Measurements from ENCODE around the gene TMEM156. TPM values are rescaled to one million over a fixed set of nuclear protein-coding genes. Genes with fewer than 3 reads are reported as not detected.
"Not testable (repeated sequence)": the region's sequence is repeated elsewhere in the genome, so short reads cannot be mapped to it uniquely, and the experiment has no call there.

The TMEM156 gene
- total RNA-seq, 1 donor from 2014 or later = not detected

- Mint-ChIP-seq H3K4me1 (ENCODE audit: low read depth, unreplicated experiment) (no peaks in the 10 kb centered on the region), H3K27me3 (ENCODE audit: unreplicated experiment) (no peaks in the 10 kb centered on the region), H3K4me3 (ENCODE audit: unreplicated experiment) (no peak overlapping the region), H3K36me3 (ENCODE audit: unreplicated experiment) (no peaks in the 10 kb centered on the region), H3K9me3 (ENCODE audit: unreplicated experiment) (no peaks in the 10 kb centered on the region), H3K27ac (ENCODE audit: unreplicated experiment) (no peak overlapping the region)
- no peak for DNase-seq
- TF ChIP-seq CTCF (IDR thresholded peaks at IDR 0.05; ENCODE audit: partially characterized antibody, unreplicated experiment) = no peak
Observed at GRCh38 chr4:38964942-38965775, 67.0 kb downstream of the TMEM156 start.

GRCh38 chr4:38959248-38959647, 73.0 kb downstream of the TMEM156 start:
- H3K4me3 Mint-ChIP-seq (ENCODE audit: unreplicated experiment); H3K27me3 Mint-ChIP-seq (ENCODE audit: unreplicated experiment); DNase-seq; H3K36me3 Mint-ChIP-seq (ENCODE audit: unreplicated experiment); H3K4me1 Mint-ChIP-seq (ENCODE audit: low read depth, unreplicated experiment); H3K9me3 Mint-ChIP-seq (ENCODE audit: unreplicated experiment); H3K27ac Mint-ChIP-seq (ENCODE audit: unreplicated experiment): not testable (repeated sequence)

- no peak for DNase-seq
- TF ChIP-seq CTCF (IDR thresholded peaks at IDR 0.05; ENCODE audit: partially characterized antibody, unreplicated experiment) = no peak
- Mint-ChIP-seq H3K9me3 (ENCODE audit: unreplicated experiment) (no peaks in the 10 kb centered on the region), H3K4me3 (ENCODE audit: unreplicated experiment) (no peak overlapping the region), H3K4me1 (ENCODE audit: low read depth, unreplicated experiment) (no peaks in the 10 kb centered on the region), H3K27ac (ENCODE audit: unreplicated experiment) (no peak overlapping the region), H3K27me3 (ENCODE audit: unreplicated experiment) (no peaks in the 10 kb centered on the region), H3K36me3 (ENCODE audit: unreplicated experiment) (no peaks in the 10 kb centered on the region)
Observed at GRCh38 chr4:38958453-38959190, 73.6 kb downstream of the TMEM156 start.

- no peaks in the 10 kb centered on the region for H3K36me3 Mint-ChIP-seq (ENCODE audit: unreplicated experiment)
- DNase-seq = no peak
- H3K27me3 Mint-ChIP-seq (ENCODE audit: unreplicated experiment) = no peaks in the 10 kb centered on the region
- no peak overlapping the region for H3K27ac Mint-ChIP-seq (ENCODE audit: unreplicated experiment)
- no peak for TF ChIP-seq CTCF (IDR thresholded peaks at IDR 0.05; ENCODE audit: partially characterized antibody, unreplicated experiment)
- no peaks in the 10 kb centered on the region for H3K9me3 Mint-ChIP-seq (ENCODE audit: unreplicated experiment)
- H3K4me1 Mint-ChIP-seq (ENCODE audit: low read depth, unreplicated experiment) = no peaks in the 10 kb centered on the region
- no peak overlapping the region for H3K4me3 Mint-ChIP-seq (ENCODE audit: unreplicated experiment)
Observed at GRCh38 chr4:38957893-38958292, 74.3 kb downstream of the TMEM156 start.

- Mint-ChIP-seq H3K4me3 (ENCODE audit: unreplicated experiment) (no peak overlapping the region), H3K9me3 (ENCODE audit: unreplicated experiment) (no peaks in the 10 kb centered on the region), H3K27me3 (ENCODE audit: unreplicated experiment) (no peaks in the 10 kb centered on the region), H3K27ac (ENCODE audit: unreplicated experiment) (no peak overlapping the region), H3K36me3 (ENCODE audit: unreplicated experiment) (no peaks in the 10 kb centered on the region), H3K4me1 (ENCODE audit: low read depth, unreplicated experiment) (no peaks in the 10 kb centered on the region)
- no peak for TF ChIP-seq CTCF (IDR thresholded peaks at IDR 0.05; ENCODE audit: partially characterized antibody, unreplicated experiment)
- no peak for DNase-seq
Observed at GRCh38 chr4:38957261-38957815, 74.9 kb downstream of the TMEM156 start.

All from glutamatergic neuron (in vitro differentiated cells).